Fibroblast of pulmonary artery (primary cell): ENCODE measurements around the gene MEGF11.

ENCODE experiments used
- DNase-seq: peaks from one replicate; pipeline ENCODE4 v3.0.0-alpha.2; 2010; ENCODE audit warnings: low read depth
- H3K4me3 ChIP-seq: replicated peaks from 2 replicates; pipeline ENCODE4 v1.5.1; 2011; ENCODE audit warnings: low read depth, mild to moderate bottlenecking, control low read depth, low read length, moderate library complexity
- CTCF ChIP-seq: IDR thresholded peaks from 2 replicates; pipeline ENCODE4 v1.5.1; 2011; ENCODE audit warnings: mild to moderate bottlenecking, control low read depth, low read length, inconsistent platforms; ENCODE audit errors: missing control alignments

Gene MEGF11

GRCh38 chr15:65929573-65929972 lies 324.0 kb downstream of the MEGF11 start:
- no peak for DNase-seq
- TF ChIP-seq CTCF = no peak
- H3K4me3 ChIP-seq = no peak overlapping the region

- DNase-seq = no peak
- peak; percentile 26 for TF ChIP-seq CTCF
- H3K4me3 ChIP-seq = no peak overlapping the region
Measured at GRCh38 chr15:65927545-65927944, 326.0 kb downstream of the MEGF11 start.

DNA sequence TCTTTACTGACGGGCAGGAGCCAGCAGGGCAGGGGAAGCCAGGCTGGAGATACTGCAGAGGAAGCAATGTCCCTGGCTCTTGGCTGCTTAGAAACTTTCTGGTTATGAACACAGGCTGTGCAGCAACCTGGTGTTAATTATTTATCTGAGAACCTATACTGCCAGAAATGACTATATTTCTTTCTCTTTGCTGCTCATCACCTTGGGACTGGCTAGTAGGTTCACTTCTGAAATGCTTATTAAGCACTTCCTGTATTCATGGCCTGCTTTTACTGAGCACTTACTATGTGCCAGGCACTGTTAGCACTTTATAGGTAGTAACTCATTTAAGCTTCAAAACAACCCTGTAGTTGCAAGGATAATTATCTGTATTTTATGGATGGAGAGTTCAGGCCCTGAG lies 326.7 kb downstream of the MEGF11 start:
- no peak overlapping the region for H3K4me3 ChIP-seq
- TF ChIP-seq CTCF = no peak
- DNase-seq = no peak

- no peak for DNase-seq
- TF ChIP-seq CTCF = no peak
- H3K4me3 ChIP-seq = no peak overlapping the region
Measured at GRCh38 chr15:65926459-65926858, 327.1 kb downstream of the MEGF11 start.

GRCh38 chr15:65925338-65925737 lies 328.2 kb downstream of the MEGF11 start:
- no peak overlapping the region for H3K4me3 ChIP-seq
- DNase-seq = no peak
- no peak for TF ChIP-seq CTCF

DNA sequence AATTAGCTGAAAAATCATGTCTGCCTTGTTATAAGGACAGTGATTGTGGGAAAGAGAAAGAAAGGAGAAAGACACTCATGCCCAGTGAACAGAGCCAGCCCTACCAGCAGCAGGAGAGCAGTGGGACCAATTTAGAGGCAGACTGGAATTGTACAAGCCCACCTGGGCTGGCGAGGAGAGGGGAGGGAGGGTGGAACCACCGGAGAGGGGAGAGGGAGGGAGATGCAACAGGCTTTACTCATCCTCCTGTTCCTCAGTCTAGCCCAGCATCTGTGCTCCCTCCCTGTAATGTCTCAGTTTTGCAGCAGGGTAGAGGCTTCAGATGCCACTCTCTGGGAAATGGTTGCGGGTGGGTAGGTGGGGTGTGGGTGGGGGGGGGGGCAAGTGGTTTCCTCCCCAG lies 329.5 kb downstream of the MEGF11 start:
- H3K4me3 ChIP-seq = no peak overlapping the region
- no peak for DNase-seq
- no peak for TF ChIP-seq CTCF

GRCh38 chr15:65923264-65923663 lies 330.3 kb downstream of the MEGF11 start:
- DNase-seq = no peak
- no peak for TF ChIP-seq CTCF
- no peak overlapping the region for H3K4me3 ChIP-seq
